Epithelial cell of esophagus (primary cell): Measurements from ENCODE around the gene DNMT3A.

Experiments used
- DNase-seq: peaks from one replicate; pipeline ENCODE4 v3.0.0; 2010; ENCODE audit warnings: low read depth
- H3K4me3 ChIP-seq: 2 replicates; pipeline ENCODE4 v1.5.1; 2011; ENCODE audit warnings: mild to moderate bottlenecking, low read length, control low read depth
- TF ChIP-seq, protein P1 (sequence below): IDR thresholded peaks from 2 replicates; pipeline ENCODE4 v1.5.1; 2011; ENCODE audit warnings: low read depth, mild to moderate bottlenecking, low read length, control low read depth, inconsistent platforms; ENCODE audit not compliant: insufficient read depth; ENCODE audit errors: missing control alignments

Gene DNMT3A

GRCh38 chr2:25286025-25286400, 55.7 kb downstream of the DNMT3A start:
- DNase-seq: no peak
- H3K4me3 ChIP-seq: no peak overlapping the region
- TF ChIP-seq, protein P1, sequence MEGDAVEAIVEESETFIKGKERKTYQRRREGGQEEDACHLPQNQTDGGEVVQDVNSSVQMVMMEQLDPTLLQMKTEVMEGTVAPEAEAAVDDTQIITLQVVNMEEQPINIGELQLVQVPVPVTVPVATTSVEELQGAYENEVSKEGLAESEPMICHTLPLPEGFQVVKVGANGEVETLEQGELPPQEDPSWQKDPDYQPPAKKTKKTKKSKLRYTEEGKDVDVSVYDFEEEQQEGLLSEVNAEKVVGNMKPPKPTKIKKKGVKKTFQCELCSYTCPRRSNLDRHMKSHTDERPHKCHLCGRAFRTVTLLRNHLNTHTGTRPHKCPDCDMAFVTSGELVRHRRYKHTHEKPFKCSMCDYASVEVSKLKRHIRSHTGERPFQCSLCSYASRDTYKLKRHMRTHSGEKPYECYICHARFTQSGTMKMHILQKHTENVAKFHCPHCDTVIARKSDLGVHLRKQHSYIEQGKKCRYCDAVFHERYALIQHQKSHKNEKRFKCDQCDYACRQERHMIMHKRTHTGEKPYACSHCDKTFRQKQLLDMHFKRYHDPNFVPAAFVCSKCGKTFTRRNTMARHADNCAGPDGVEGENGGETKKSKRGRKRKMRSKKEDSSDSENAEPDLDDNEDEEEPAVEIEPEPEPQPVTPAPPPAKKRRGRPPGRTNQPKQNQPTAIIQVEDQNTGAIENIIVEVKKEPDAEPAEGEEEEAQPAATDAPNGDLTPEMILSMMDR: no peak

DNA sequence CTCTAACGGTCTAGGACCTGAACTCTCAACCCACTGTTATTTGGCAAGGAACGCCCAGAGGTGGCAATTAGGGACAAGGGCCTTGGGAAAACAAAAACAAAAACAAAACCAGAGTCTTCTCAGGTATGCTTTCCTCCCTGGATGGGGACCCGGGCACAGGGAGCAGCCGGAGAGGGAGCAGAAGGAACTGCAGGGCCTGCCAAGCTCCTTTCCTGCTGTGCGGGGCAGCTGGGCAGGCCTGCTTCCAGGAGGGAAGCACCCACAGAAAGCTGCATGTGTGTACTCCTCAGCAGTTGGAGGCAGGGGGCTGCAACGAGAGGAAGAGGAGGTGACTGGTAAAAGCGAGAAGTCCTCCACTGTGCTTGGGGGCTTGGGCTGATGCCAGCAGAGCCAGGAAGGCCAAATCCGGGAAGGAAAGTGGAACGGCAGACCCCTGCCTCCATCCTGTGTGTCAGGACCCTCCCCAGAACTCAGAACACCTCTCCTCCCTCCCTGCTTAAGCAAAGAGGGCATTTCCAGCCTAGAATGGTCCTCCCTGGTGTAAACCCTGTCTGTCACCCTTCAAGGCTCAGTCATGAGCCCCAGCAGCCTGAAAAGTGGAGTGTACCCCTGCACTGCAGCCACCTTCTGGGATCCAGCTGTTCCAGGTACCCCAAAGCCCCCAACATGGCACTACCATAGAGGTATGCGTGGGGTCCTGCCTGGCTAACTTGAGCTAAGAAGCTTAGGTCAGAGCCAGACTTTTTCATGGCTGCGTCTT, 56.3 kb downstream of the DNMT3A start:
- DNase-seq: no peak
- TF ChIP-seq, protein P1: no peak
- H3K4me3 ChIP-seq: no peak overlapping the region

- TF ChIP-seq, protein P1: no peak
- no peak overlapping the region for H3K4me3 ChIP-seq
- DNase-seq: no peak
Observed at GRCh38 chr2:25284756-25285155, 57.0 kb downstream of the DNMT3A start.

GRCh38 chr2:25283921-25284320, 57.8 kb downstream of the DNMT3A start:
- DNase-seq: no peak
- TF ChIP-seq, protein P1: no peak
- H3K4me3 ChIP-seq: no peak overlapping the region

DNA sequence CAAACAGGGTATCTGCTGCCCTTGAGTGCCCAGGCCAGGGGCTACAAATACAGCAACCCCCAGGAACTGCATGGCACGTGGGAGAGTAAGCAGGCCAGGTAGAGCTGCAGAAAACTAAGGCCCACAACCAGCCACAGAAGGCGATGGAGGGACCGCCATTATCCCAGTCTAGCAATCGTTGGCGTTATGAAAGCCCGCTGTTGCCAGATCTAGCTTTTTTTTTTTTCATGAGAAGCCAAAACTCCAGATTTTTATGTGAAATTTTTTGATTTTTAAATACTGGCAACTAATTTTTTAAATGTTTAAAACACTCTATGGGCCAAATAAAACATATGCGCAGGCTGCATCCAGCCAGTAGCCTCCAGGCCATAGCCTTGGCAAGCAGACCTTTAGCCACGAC, 59.8 kb downstream of the DNMT3A start:
- DNase-seq: no peak
- no peak overlapping the region for H3K4me3 ChIP-seq
- TF ChIP-seq, protein P1: no peak

DNA sequence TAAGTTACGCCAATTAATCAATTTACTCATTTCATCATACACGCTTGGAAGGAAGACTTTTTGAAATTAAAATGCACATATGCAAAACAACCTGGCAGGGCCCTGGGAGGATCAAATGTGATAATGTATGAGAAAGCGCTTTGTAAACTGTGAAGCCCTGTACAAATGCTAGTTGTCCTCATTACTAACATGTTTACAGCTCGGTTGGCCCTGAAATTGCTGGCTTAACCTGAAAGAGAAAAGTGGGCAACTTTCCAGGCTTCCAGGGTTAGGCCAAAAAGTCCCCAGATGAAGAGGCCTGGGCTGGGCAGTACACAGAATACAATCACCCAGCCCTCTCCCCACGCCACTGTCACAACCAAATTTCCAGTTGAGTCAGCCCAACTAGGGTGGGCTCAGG, 60.2 kb downstream of the DNMT3A start:
- DNase-seq: no peak
- H3K4me3 ChIP-seq: no peak overlapping the region
- TF ChIP-seq, protein P1: no peak

DNA sequence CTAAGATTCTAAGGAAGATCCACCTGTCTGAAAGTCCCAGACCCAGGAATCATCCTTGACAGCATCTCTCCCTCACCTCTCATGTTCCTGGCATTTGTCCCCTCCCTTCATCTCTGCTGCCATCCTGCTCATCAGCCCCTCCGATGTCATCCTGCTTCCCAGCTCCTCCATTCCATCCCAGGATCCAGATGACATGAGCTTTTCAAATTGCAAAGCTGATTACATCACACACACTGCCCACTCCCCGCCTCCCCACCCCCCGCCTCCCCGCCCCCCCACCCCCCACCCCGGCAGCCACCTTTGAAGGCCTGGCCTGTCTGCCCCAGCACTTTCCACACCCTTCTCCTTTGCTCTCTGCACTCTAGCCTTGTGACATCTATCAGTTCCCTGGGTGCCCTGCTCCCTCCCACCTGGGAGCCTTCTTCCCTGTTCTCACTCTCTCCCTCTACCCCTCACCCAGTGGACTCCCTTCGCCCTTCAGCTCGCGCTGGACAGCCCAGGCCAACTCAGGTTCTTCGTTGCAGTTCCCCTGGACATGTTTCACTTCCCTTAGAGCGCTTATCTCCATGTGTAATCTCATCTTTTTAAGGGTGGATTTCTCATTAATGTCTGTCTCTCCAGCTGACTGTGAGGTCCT, 61.6 kb downstream of the DNMT3A start:
- TF ChIP-seq, protein P1: no peak
- no peak overlapping the region for H3K4me3 ChIP-seq
- no peak for DNase-seq
